Dermis blood vessel endothelial cell (primary cell): ENCODE measurements around the gene GNB3. TPM values are rescaled to one million over a fixed set of nuclear protein-coding genes. Genes with fewer than 3 reads are reported as not detected.

Source experiments
- DNase-seq: peaks from one replicate; pipeline ENCODE4 v3.0.0; 2010
- total RNA-seq: library from RNA; depleted of rRNA; stranded (reverse); fragments of >200 nt; gene quantifications from 2 replicates; pipeline ENCODE4 v1.2.3, GENCODE V29; 2014

GNB3 gene
- total RNA-seq, 1 donor from 2014 or later, result 1.0 TPM

GRCh38 chr12:6824085-6824775, 16.5 kb upstream of the GNB3 start:
- DNase-seq, result no peak

DNA sequence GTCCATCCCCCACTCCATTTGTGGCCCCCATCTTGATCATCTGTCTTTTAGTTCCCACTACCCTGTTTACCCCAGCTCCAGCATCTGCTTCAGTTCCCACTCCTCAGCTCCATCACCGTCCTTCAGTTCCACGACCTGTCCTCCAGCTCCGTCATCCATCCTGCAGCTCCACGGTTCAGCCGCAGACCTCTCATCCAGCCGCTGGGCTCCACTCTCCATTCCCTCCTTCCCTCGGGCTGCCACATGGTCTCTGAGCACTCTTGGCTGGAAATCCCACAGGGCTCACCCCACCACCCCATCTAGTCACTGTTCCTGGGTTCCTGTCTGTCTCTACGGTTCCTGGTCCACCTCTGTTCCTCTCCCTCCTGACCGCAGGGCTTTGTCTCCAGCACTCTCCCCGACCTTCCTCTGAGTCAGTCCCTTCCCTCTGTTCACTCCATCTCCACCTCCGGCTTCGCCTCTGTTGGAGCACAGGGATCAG, 15.8 kb upstream of the GNB3 start:
- peak; percentile 36 for DNase-seq

- peak; percentile 91 for DNase-seq
Measured at GRCh38 chr12:6825398-6826124, 15.2 kb upstream of the GNB3 start.

GRCh38 chr12:6826125-6826733, 14.5 kb upstream of the GNB3 start:
- DNase-seq, result no peak

GRCh38 chr12:6826734-6827436, 13.8 kb upstream of the GNB3 start:
- DNase-seq, result no peak

- peak; percentile 72 for DNase-seq
Measured at GRCh38 chr12:6827437-6827911, 13.3 kb upstream of the GNB3 start.

- peak; percentile 41 for DNase-seq
Measured at GRCh38 chr12:6827982-6828780, 12.5 kb upstream of the GNB3 start, which contains the start of gene P3H3. Gene P3H3, plus strand, starts transcription at chr12:6828407. Its CDS starts 34 bp downstream, at chr12:6828441.

GRCh38 chr12:6828781-6829535, 11.8 kb upstream of the GNB3 start:
- DNase-seq, result peak; percentile 62

- no peak for DNase-seq
Measured at GRCh38 chr12:6829536-6830220, 11.0 kb upstream of the GNB3 start.

GRCh38 chr12:6830286-6830890, 10.3 kb upstream of the GNB3 start:
- DNase-seq, result no peak

DNA sequence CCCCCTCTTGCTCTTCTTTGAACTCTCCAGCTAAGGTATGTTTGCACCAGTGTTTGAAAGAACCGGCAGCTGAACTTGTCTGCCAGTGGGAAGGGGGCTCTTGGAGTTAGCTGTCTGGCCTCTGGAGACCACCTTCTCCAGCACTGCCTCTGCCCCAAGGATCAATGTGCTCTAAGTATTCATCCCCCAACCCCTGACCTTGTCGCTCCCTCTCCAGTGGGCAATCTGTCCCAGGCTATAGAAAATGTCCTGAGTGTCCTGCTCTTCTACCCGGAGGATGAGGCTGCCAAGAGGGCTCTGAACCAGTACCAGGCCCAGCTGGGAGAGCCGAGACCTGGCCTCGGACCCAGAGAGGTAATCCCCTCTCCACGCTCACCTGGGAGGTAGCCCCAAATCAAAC, 9.7 kb upstream of the GNB3 start:
- no peak for DNase-seq

DNA sequence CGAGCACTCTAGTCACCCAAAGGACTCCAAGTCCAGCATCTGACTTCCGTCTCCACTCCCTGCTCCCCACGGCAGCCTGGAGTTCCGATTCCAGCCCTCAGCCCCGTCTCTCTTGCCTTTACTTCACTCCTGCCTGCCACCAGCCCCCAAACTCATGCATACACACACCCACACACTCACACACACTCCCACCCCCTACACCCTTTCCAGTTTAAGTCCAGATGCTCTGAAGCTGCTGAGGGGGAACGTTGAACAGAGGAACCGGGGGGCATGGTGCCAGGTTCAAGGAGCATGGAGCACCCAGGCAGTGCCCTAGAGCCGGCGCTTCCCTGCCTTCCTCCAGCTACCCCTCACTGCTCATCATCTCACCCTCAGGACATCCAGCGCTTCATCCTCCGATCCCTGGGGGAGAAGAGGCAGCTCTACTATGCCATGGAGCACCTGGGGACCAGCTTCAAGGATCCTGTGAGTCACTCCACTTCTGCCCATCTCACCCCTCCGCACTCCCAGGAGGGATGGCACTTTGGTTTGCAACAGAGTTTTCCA, 9.2 kb upstream of the GNB3 start:
- DNase-seq, result no peak

DNA sequence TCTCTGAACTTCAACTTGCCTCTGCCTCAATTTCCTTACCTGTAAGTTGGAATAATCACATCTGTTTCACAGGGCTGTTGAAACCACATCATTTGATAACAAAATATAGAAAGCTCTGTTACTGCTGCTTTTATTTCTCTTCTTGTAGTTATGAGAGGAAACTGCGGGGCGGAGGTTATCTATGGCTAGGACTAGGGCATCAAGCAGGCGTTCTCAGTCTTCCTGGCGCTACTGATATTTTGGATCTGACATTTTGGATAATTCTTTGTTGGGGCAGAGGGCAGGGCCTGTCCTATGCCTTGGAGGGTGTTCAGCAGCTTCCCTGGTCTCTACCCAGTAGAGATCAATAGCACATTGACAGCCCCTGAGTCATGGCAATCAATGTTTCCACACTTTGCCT, 8.6 kb upstream of the GNB3 start:
- no peak for DNase-seq

DNA sequence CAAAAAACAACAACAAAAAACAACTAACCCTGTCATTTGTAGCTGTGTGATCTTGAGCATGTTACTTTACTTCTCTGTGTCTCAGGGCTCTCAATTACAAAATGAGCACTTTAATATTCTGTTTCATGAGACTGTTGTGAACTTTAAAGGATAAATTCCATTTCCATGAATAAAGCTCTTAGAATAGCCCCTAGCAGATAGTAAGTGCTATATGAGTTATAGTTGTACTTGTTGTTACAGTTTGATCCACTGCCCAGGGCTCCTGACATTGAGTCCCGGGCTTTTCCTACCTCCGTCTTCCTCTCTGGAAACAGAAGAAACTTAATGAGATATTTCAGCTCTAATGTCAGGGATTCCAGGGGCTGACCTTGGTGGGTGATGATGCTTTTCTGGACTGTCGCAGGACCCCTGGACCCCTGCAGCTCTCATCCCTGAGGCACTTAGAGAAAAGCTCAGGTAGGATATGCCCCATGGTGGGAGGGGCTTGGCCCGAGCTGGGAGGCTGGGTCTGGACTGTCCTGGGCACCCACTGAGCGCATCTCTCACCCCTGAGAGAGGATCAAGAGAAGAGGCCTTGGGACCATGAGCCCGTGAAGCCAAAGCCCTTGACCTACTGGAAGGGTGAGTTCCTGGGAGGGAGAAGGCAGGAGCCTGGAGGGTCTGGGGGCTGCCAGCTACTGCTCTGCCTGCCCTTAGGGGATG, 7.4 kb upstream of the GNB3 start:
- DNase-seq, result no peak

DNA sequence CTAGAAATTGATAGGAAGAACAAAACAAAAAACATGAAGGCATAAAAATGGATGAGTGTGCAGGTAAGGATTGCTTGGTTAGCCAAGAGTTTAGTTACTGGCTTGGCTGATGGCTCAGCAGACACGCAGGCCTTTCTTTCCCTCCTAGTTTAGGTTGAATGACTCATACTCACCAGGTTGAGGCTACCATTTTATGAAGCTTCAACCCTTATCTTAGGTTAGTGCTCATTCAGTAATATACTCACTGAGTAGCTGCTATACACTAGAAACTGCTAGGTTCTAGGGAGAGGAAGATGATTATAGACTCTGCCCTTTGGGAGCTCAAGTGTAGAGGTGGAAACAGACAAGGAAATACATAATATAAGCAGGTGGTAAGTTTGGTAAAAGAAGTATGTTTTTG, 6.5 kb upstream of the GNB3 start:
- DNase-seq, result no peak

GRCh38 chr12:6834873-6835272, 5.9 kb upstream of the GNB3 start:
- DNase-seq, result no peak

DNA sequence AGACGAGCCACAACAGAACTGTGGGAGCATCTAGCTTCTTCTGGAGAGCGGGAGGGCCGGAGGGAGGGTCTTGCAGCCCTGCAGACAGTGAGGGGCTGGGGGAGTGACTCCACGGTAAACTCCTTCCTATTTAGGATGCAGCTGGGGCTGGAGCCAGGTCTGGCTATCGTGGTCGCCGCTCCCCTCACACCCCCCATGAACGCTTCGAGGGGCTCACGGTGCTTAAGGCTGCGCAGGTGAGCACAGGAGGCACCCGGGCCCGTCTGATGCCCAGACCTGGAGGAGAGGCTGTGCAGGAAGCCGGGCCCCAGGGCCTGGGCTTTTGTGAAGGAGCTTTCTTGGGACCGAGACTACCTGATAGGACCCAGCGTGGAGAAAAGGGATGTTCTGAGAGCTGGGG, 3.9 kb upstream of the GNB3 start:
- no peak for DNase-seq

- DNase-seq, result no peak
Measured at GRCh38 chr12:6837370-6838060, 3.2 kb upstream of the GNB3 start.

DNA sequence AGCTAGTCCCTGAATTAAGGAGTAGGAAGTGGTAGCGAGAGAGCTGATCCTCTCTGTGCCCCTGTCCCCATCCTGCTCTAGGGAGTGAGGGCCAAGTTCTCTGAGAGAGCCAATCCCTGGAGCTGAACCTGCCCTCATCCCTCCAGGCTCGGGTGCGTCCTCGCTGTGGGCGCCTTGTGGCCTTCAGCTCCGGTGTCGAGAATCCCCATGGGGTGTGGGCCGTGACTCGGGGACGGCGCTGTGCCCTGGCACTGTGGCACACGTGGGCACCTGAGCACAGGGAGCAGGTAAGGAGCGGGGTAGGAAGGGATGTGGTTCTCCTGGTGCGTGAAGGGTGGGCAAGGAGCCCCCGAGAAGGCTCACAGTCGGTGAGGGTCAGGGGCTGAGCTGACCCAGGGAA, 1.9 kb upstream of the GNB3 start:
- no peak for DNase-seq
